Eye (tissue), 1 donor: ENCODE measurements around the gene MAN2B2.
A peak's percentile ranks its signal among the peaks of the same experiment; 100 is the strongest.

Experiments
- DNase-seq: peaks from one replicate; pipeline ENCODE4 v3.0.0-alpha.2; 2015

Gene MAN2B2

GRCh38 chr4:6546681-6547447, 28.1 kb upstream of the MAN2B2 start:
- DNase-seq, result peak; percentile 91

- peak; percentile 35 for DNase-seq
Observed at GRCh38 chr4:6548201-6548881, 26.6 kb upstream of the MAN2B2 start.

- no peak for DNase-seq
Observed at GRCh38 chr4:6548882-6549230, 26.1 kb upstream of the MAN2B2 start.

GRCh38 chr4:6549445-6549844, 25.5 kb upstream of the MAN2B2 start:
- no peak for DNase-seq

GRCh38 chr4:6549890-6550620, 24.9 kb upstream of the MAN2B2 start:
- DNase-seq, result no peak

GRCh38 chr4:6550821-6551220, 24.2 kb upstream of the MAN2B2 start:
- DNase-seq, result no peak

- no peak for DNase-seq
Observed at GRCh38 chr4:6551660-6552059, 23.3 kb upstream of the MAN2B2 start.

- DNase-seq, result no peak
Observed at GRCh38 chr4:6555519-6555918, 19.5 kb upstream of the MAN2B2 start.

- no peak for DNase-seq
Observed at GRCh38 chr4:6556263-6556662, 18.7 kb upstream of the MAN2B2 start.

- DNase-seq, result no peak
Observed at GRCh38 chr4:6557185-6557584, 17.8 kb upstream of the MAN2B2 start.

GRCh38 chr4:6557856-6558255, 17.1 kb upstream of the MAN2B2 start:
- DNase-seq, result no peak

GRCh38 chr4:6560416-6561172, 14.4 kb upstream of the MAN2B2 start:
- no peak for DNase-seq

- no peak for DNase-seq
Observed at GRCh38 chr4:6561173-6561516, 13.8 kb upstream of the MAN2B2 start.

- DNase-seq, result no peak
Observed at GRCh38 chr4:6561706-6562371, 13.2 kb upstream of the MAN2B2 start.

- DNase-seq, result peak; percentile 37
Observed at GRCh38 chr4:6562931-6563901, 11.8 kb upstream of the MAN2B2 start.

- peak; percentile 22 for DNase-seq
Observed at GRCh38 chr4:6563935-6564645, 10.9 kb upstream of the MAN2B2 start.

- DNase-seq, result no peak
Observed at GRCh38 chr4:6565691-6566390, 9.1 kb upstream of the MAN2B2 start.

GRCh38 chr4:6566391-6567190, 8.4 kb upstream of the MAN2B2 start:
- no peak for DNase-seq

- no peak for DNase-seq
Observed at GRCh38 chr4:6567218-6567617, 7.8 kb upstream of the MAN2B2 start.
